Uterus (tissue), 4 donors: ENCODE data around the gene CHST11. TPM values are rescaled to one million over a fixed set of nuclear protein-coding genes. Genes with fewer than 3 reads are reported as not detected.
A peak's percentile ranks its signal among the peaks of the same experiment; 100 is the strongest.

Experiments
- DNase-seq, 2 donors: peaks; one replicate each; pipeline ENCODE4 v3.0.0-alpha.2; 2019 to 2020
- H3K27ac ChIP-seq, 2 donors: fragments of 200-600 bp; sonication (generic); 1 replicate in 1 of 2; 2 replicates in 1 of 2; pipeline ENCODE4 v1.5.1; 2016 to 2018
- H3K27me3 ChIP-seq, 2 donors: fragments of 200-600 bp; sonication (generic); one replicate each; pipeline ENCODE4 v1.5.1; 2018 to 2019; ENCODE audit warnings: control low read depth in 1 of 2
- H3K36me3 ChIP-seq, 2 donors: fragments of 200-600 bp; sonication (generic); one replicate each; pipeline ENCODE4 v1.5.1; 2019; ENCODE audit warnings: control low read depth in 1 of 2
- H3K4me1 ChIP-seq, 2 donors: fragments of 200-600 bp; sonication (generic); one replicate each; pipeline ENCODE4 v1.5.1; 2018 to 2019; ENCODE audit warnings: control low read depth in 1 of 2
- H3K4me3 ChIP-seq, 2 donors: fragments of 200-600 bp; sonication (generic); 1 replicate in 1 of 2; 2 replicates in 1 of 2; pipeline ENCODE4 v1.5.1; 2018 to 2019; ENCODE audit warnings: mild to moderate bottlenecking in 1 of 2
- H3K9me3 ChIP-seq, 2 donors: fragments of 200-600 bp; sonication (generic); one replicate each; pipeline ENCODE4 v1.5.1; 2019; ENCODE audit warnings: control low read depth in 1 of 2
- CTCF ChIP-seq, 4 experiments: fragments of 200-600 bp in 2 of 4; fragments of 450-650 bp in 2 of 4; sonication (generic) in 2 of 4; IDR thresholded peaks; one replicate each; pipeline ENCODE4 v1.5.1; 2016 to 2019; ENCODE audit warnings: antibody characterized with exemption in 4 of 4, mild to moderate bottlenecking in 2 of 4, moderate library complexity in 1 of 4
- POLR2A ChIP-seq, 2 donors: fragments of 450-650 bp; IDR thresholded peaks; one replicate each; pipeline ENCODE4 v1.6.1; 2016; ENCODE audit warnings: antibody characterized with exemption in 2 of 2, mild to moderate bottlenecking in 1 of 2, moderate library complexity in 1 of 2
- intact Hi-C: fragments of 100-400 bp; cut with DNase I; formaldehyde crosslinking; loops from one replicate; pipeline ENCODE4 v1.15.1; 2023; ENCODE audit warnings: low total_unique reads
- total RNA-seq, 4 donors: library from RNA; depleted of rRNA in 3 of 4; stranded (reverse); fragments of >200 nt in 3 of 4; gene quantifications; one replicate each; pipeline versions ENCODE4 v1.1.0 to v1.2.4, GENCODE V29; 2014 to 2023
- donor health status: DM: yes; HTN: yes; CAD: no.

The CHST11 gene
- total RNA-seq, 4 donors from 2014 or later, result 21.0 to 82.1 (median 58.7) TPM

DNA sequence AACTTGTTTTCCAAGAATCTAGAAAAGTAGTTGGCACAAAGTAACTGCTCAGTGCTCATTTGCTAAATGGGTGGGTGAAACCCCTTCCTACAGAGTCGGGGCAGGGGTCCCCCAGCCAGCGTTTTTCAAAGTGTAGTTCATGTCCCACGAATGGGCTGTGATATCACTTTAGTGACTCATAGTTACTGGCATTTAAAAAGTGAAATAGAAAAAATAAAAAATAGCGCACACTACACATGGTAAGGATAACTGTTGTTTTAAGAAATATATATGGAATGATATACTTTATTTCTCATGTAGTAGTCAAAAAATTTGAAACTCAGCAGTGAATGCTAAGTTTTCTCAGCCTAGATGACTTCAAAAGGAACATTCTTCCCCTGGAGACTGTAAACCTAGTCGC lies 250.4 kb downstream of the CHST11 start:
- Histone ChIP-seq H3K4me3 (no peak overlapping the region), H3K4me1 (no peaks in the 10 kb centered on the region), H3K27me3 (no peaks in the 10 kb centered on the region), H3K9me3 (no peaks in the 10 kb centered on the region), H3K36me3 (no peaks in the 10 kb centered on the region), H3K27ac (no peak overlapping the region)
- no peak for DNase-seq
- TF ChIP-seq CTCF (IDR thresholded peaks at IDR 0.05) (no peak), POLR2A (IDR thresholded peaks at IDR 0.05) (no peak)
- intact Hi-C loops, result no loop called here

DNA sequence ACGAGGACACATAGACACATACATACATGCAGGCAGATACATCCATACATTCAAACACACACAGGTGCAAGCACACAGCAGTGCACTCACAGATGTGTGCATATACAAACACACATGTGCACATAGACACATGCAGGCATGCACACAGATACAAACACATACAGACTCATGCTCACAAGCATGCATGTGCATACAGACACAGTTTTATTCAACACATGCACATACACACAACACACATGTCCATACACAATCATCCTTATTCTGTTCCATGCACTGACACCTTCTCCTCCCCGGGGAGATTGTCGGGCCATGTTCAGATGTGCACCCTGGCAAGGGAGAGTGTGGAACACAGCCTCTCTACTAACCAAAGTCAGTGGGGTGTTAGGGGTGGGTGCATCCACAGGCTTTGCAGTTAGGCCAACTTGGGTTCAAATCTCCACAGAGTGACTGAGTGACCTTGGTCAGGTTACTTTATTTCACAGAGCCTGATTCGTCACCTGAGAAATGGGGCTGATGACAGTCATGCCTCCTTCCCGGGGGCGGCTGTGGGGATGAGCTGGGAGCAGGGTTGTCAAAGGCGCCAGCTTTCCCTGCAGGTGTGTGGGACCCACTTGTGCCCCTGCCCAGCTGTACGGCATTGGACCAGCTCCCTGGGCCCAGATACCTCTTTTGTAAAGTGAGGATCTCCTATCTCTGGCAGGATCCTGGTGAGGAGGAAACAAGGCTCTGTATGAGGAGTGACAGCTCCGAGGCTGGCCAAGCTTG lies 251.2 kb downstream of the CHST11 start:
- no peaks in the 10 kb centered on the region for H3K4me1 ChIP-seq

DNA sequence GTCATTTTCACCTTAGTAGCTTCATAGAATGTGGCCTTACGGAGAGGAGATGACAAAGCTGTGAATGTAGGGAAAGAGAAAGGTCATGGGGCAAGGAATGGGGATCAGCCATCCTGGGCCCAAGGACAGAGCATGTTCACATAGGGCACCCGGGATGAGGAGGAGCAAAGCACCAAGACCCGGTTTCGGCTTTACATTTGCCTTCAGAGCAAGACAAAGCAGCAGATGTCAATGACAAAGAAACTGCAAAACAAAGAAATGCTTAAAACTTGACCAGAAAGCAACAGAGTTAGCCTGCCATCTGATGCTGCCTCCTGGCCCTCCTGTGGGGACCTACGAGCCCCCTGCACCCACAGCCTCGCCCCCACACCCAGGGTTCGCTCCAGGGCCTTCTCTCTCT lies 252.1 kb downstream of the CHST11 start:
- Histone ChIP-seq H3K4me3 (no peak overlapping the region), H3K27me3 (no peaks in the 10 kb centered on the region), H3K4me1 (no peaks in the 10 kb centered on the region), H3K27ac (no peak overlapping the region), H3K9me3 (no peaks in the 10 kb centered on the region), H3K36me3 (no peaks in the 10 kb centered on the region)
- no peak for TF ChIP-seq POLR2A (IDR thresholded peaks at IDR 0.05)
- no peak for TF ChIP-seq CTCF (IDR thresholded peaks at IDR 0.05)
- intact Hi-C loops, result no loop called here
- DNase-seq, result no peak

More for the DNA sequence above, 251.2 kb downstream of the CHST11 start:
- no peak overlapping the region for H3K4me3 ChIP-seq
- intact Hi-C loops, result no loop called here
- no peaks in the 10 kb centered on the region for H3K27me3 ChIP-seq
- no peaks in the 10 kb centered on the region for H3K36me3 ChIP-seq
- H3K27ac ChIP-seq, result no peak overlapping the region
- no peak for DNase-seq
- no peak for TF ChIP-seq CTCF (IDR thresholded peaks at IDR 0.05)
- TF ChIP-seq POLR2A (IDR thresholded peaks at IDR 0.05), result no peak
- H3K9me3 ChIP-seq, result no peaks in the 10 kb centered on the region

DNA sequence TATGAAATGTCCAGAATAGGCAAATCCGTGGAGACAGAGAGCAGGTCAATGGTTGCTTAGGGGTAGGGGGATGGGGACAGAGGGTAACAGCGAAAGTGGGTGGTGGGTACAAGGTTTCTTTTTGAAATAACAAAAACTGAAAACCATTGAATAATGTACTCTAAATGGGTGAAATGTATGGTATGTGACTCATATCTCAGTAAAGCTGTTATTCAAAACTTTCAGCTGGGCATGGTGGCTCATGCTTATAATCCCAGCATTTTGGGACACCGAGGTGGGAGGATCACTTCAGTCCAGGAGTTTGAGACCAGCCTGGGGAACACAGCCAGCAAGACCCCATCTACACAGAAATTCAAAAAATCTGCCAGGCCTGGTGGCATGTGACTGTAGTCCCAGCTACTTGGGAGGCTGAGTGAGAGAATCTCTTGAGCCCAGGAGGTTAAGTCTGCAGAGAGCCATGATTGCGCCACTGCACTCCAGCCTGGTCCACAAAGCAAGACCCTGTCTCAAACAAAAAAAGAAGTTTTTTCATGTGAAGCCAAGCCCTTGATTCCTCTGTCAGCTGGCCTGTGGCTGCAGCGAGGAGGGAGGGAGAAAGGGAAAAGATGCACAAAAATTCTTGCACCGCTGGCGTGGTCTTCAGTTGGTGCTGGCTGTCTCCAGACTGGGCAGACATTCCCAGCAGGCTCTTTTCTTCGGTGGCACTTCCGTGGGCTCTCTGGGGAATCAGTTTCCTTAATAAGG lies 253.1 kb downstream of the CHST11 start:
- no peak for TF ChIP-seq POLR2A (IDR thresholded peaks at IDR 0.05)
- H3K4me3 ChIP-seq, result no peak overlapping the region
- H3K4me1 ChIP-seq, result no peaks in the 10 kb centered on the region
- H3K9me3 ChIP-seq, result no peaks in the 10 kb centered on the region
- H3K27me3 ChIP-seq, result no peaks in the 10 kb centered on the region
- no peak for DNase-seq
- peak overlapping the region in 1 of 2 donors; percentile 63 for H3K27ac ChIP-seq
- H3K36me3 ChIP-seq, result no peaks in the 10 kb centered on the region
- intact Hi-C loops, result no loop called here

- H3K4me3 ChIP-seq, result no peak overlapping the region
- no peaks in the 10 kb centered on the region for H3K36me3 ChIP-seq
- no peaks in the 10 kb centered on the region for H3K9me3 ChIP-seq
- H3K4me1 ChIP-seq, result no peaks in the 10 kb centered on the region
- TF ChIP-seq POLR2A (IDR thresholded peaks at IDR 0.05), result no peak
- TF ChIP-seq CTCF (IDR thresholded peaks at IDR 0.05), result no peak
- no peaks in the 10 kb centered on the region for H3K27me3 ChIP-seq
- peak overlapping the region in 1 of 2 donors; percentile 63 for H3K27ac ChIP-seq
- no peak for DNase-seq
- intact Hi-C loops, result no loop called here
These were observed 254.4 kb downstream of the CHST11 start for GRCh38 chr12:104710940-104711689.
